Transverse colon (tissue), 4 donors: ENCODE data around the gene DOCK8. TPM values are rescaled to one million over a fixed set of nuclear protein-coding genes. Genes with fewer than 3 reads are reported as not detected.

Source experiments
- DNase-seq: peaks from one replicate; pipeline ENCODE4 v3.0.0-alpha.2; 2019
- H3K27ac ChIP-seq, 4 donors: fragments of 200-600 bp; sonication (generic); 2 replicates each; pipeline ENCODE4 v1.5.1; 2016 to 2018; ENCODE audit warnings: inconsistent platforms in 4 of 4
- H3K27me3 ChIP-seq: fragments of 200-600 bp; sonication (generic); 2 replicates; pipeline ENCODE4 v1.5.1; 2017; ENCODE audit warnings: inconsistent platforms
- H3K36me3 ChIP-seq, 4 donors: fragments of 200-600 bp; sonication (generic); 2 replicates each; pipeline ENCODE4 v1.5.1; 2017 to 2019; ENCODE audit warnings: inconsistent platforms in 4 of 4
- H3K4me1 ChIP-seq, 4 donors: fragments of 200-600 bp; sonication (generic); 2 replicates each; pipeline ENCODE4 v1.5.1; 2017 to 2020; ENCODE audit warnings: inconsistent platforms in 4 of 4
- H3K4me3 ChIP-seq, 4 donors: fragments of 200-600 bp; sonication (generic); 1 replicate in 1 of 4; 2 replicates in 3 of 4; pipeline versions ENCODE4 v1.5.1 to v1.6.1; 2017 to 2019; ENCODE audit warnings: inconsistent platforms in 4 of 4
- H3K9me3 ChIP-seq, 2 donors: fragments of 200-600 bp; sonication (generic); 2 replicates each; pipeline ENCODE4 v1.5.1; 2017 to 2019; ENCODE audit warnings: inconsistent platforms in 2 of 2
- CTCF ChIP-seq, 5 experiments: fragments of 200-600 bp in 3 of 5; fragments of 450-650 bp in 2 of 5; sonication (generic) in 3 of 5; IDR thresholded peaks; 1 replicate in 2 of 5; 2 replicates in 3 of 5; pipeline ENCODE4 v1.5.1; 2016 to 2017; ENCODE audit warnings: antibody characterized with exemption in 5 of 5, inconsistent platforms in 3 of 5, mild to moderate bottlenecking in 2 of 5, moderate library complexity in 1 of 5
- EP300 ChIP-seq: sonication (generic); formaldehyde crosslinking; IDR thresholded peaks from one replicate; pipeline ENCODE4 v1.6.1; 2017; ENCODE audit warnings: antibody characterized with exemption, low read depth
- POLR2A ChIP-seq: fragments of 450-650 bp; IDR thresholded peaks from one replicate; pipeline ENCODE4 v1.6.1; 2016; ENCODE audit warnings: antibody characterized with exemption, mild to moderate bottlenecking, moderate library complexity
- POLR2AphosphoS5 ChIP-seq, 3 donors: sonication (generic); formaldehyde crosslinking; IDR thresholded peaks; one replicate each; pipeline ENCODE4 v1.6.1; 2016; ENCODE audit warnings: antibody characterized with exemption in 3 of 3
- WGBS, 2 donors: methylation state at CpG; one replicate each; pipeline ENCODE4 v1.1.5; 2018; ENCODE audit warnings: low coverage in 1 of 2; 5-methylcytosine and 5-hydroxymethylcytosine counted together
- in situ Hi-C, 4 donors: fragments of 200-750 bp; cut with MboI; loops; one replicate each; pipeline versions ENCODE4 v1.15.0 to v1.15.1; 2017; ENCODE audit warnings: low sequenced_read_pairs in 3 of 4, low pct_ligation_motif_present in 1 of 4, low pct_unique_long_range_greater_than_20kb in 1 of 4
- intact Hi-C: fragments of 100-400 bp; cut with DNase I; formaldehyde crosslinking; loops from one replicate; pipeline ENCODE4 v1.15.1; 2023; ENCODE audit warnings: low total_unique reads
- total RNA-seq, 4 donors: library from RNA; depleted of rRNA; stranded (reverse); fragments of >200 nt; gene quantifications; one replicate each; pipeline ENCODE4 v1.1.0, GENCODE V29; 2016

DOCK8 gene
- total RNA-seq, 4 donors from 2014 or later, result 11.2 to 59.5 (median 14.7) TPM

DNA sequence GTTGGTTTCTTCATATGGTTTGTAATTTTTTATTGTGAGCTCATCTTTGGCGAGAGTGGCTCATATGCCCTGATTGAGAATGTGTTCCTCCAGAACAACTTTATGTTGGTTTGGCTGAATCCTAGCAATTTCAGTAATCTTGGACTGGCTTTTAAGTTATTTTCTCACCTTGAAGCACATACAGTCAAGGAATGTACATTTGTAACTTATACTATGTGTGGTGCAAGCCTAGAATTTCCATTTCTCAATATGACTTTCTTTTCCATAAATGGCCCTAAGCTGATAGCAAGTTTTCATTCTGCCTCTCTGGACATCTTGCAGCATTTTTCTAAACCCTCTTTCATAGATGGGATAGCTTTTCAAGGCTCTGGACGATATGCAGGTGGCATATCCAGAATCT, 247.5 kb downstream of the DOCK8 start:
- H3K4me1 ChIP-seq, result no peaks in the 10 kb centered on the region
- H3K4me3 ChIP-seq, result no peak overlapping the region
- in situ Hi-C loops (no loop called here), intact Hi-C loops (no loop called here)
- TF ChIP-seq CTCF (IDR thresholded peaks at IDR 0.05) (no peak), EP300 (no peak), POLR2AphosphoS5 (IDR thresholded peaks at IDR 0.05) (no peak), POLR2A (no peak)
- H3K9me3 ChIP-seq, result no peaks in the 10 kb centered on the region
- 95 to 100% methylated on average over 1 to 2 of the region's 2 CpGs for WGBS, 2 donors
- no peak overlapping the region for H3K27ac ChIP-seq
- no peak for DNase-seq
- H3K27me3 ChIP-seq, result no peaks in the 10 kb centered on the region
- no peaks in the 10 kb centered on the region for H3K36me3 ChIP-seq

- TF ChIP-seq EP300 (no peak), POLR2A (no peak)
- Histone ChIP-seq H3K4me3 (no peak overlapping the region), H3K27ac (no peak overlapping the region), H3K9me3 (no peaks in the 10 kb centered on the region), H3K27me3 (no peaks in the 10 kb centered on the region), H3K4me1 (no peaks in the 10 kb centered on the region), H3K36me3 (no peaks in the 10 kb centered on the region)
- in situ Hi-C loops, result no loop called here
- intact Hi-C loops, result no loop called here
- no peak for DNase-seq
- WGBS, 2 donors, result 96% methylated on average over 1 of the region's 1 CpG; no CpG with 5 or more reads in 1 of the 2 donors
Measured at GRCh38 chr9:462606-463005, 247.9 kb downstream of the DOCK8 start.

DNA sequence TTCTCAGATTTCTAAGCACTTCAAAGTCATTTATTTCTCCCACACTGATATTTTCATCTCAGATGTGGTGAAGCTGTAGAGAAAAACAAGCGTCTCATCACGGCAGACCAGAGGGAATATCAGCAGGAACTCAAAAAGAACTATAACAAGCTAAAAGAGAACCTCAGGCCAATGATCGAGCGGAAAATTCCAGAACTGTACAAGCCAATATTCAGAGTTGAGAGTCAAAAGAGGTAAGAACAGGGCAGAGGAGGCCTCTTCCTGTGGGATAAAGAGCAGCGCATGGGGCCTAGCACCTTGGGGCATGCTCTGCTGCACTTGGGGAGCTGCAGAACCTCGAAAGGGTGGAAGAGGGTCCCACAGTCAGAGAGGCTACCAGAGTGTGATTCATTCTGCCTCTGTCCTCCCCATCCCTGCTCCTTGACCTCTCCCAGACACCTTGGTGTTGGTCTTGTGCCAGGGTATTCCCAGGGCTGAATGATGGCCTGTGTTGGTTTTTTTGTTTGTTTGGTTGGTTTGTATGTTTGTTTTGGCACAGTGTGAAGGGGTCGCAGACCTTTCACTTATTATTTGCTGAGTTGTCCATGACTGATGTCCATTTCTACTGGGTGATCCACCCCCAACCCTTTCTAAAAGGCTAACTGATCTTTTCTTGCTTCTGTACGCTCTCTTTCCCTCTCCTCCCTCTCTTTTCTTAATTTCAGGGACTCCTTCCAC, 248.9 kb downstream of the DOCK8 start:
- H3K27me3 ChIP-seq, result no peaks in the 10 kb centered on the region
- H3K27ac ChIP-seq, result no peak overlapping the region
- in situ Hi-C loops, result no loop called here
- no peak overlapping the region for H3K4me3 ChIP-seq
- WGBS, 2 donors, result 91 to 96% methylated on average over 8 of the region's 8 CpGs
- no peaks in the 10 kb centered on the region for H3K36me3 ChIP-seq
- peaks cover 0 to 5% (median 2%) of the 10 kb centered on the region in 4 donors for H3K4me1 ChIP-seq
- TF ChIP-seq POLR2A (no peak), POLR2AphosphoS5 (IDR thresholded peaks at IDR 0.05) (no peak), EP300 (no peak), CTCF (IDR thresholded peaks at IDR 0.05) (no peak)
- intact Hi-C loops, result no loop called here
- no peak for DNase-seq
- no peaks in the 10 kb centered on the region for H3K9me3 ChIP-seq

GRCh38 chr9:466747-467146, 252.1 kb downstream of the DOCK8 start:
- TF ChIP-seq POLR2A (no peak), EP300 (no peak), CTCF (IDR thresholded peaks at IDR 0.05) (no peak), POLR2AphosphoS5 (IDR thresholded peaks at IDR 0.05) (no peak)
- H3K27me3 ChIP-seq, result no peaks in the 10 kb centered on the region
- DNase-seq, result no peak
- H3K4me1 ChIP-seq, result peaks cover 5 to 25% (median 18%) of the 10 kb centered on the region in 4 donors
- H3K36me3 ChIP-seq, result no peaks in the 10 kb centered on the region
- no peak overlapping the region for H3K4me3 ChIP-seq
- intact Hi-C loops (no loop called here), in situ Hi-C loops (no loop called here)
- 64 to 80% methylated on average over 1 of the region's 1 CpG for WGBS, 2 donors
- no peaks in the 10 kb centered on the region for H3K9me3 ChIP-seq
- no peak overlapping the region for H3K27ac ChIP-seq
